ENCODE measurements around the gene MSANTD1.

MSANTD1 gene

GRCh38 chr4:3229964-3230363 lies 19.0 kb upstream of the MSANTD1 start:
- no peak for TF ChIP-seq CTCF (IDR thresholded peaks at IDR 0.05; ENCODE audit: insufficient read depth, low read length)
- TF ChIP-seq REST (IDR thresholded peaks at IDR 0.05; ENCODE audit: insufficient replicate concordance, low read depth) = no peak
- TF ChIP-seq SPI1 (IDR thresholded peaks at IDR 0.05; ENCODE audit: borderline replicate concordance, low read depth) = no peak
- no peak for TF ChIP-seq GABPA (IDR thresholded peaks at IDR 0.05; ENCODE audit: low read depth)
- TF ChIP-seq POLR2AphosphoS5 (IDR thresholded peaks at IDR 0.05; ENCODE audit: low read depth) = no peak
- Histone ChIP-seq H3K27me3 (ENCODE audit: insufficient read depth, poor library complexity, severe bottlenecking) (no peaks in the 10 kb centered on the region), H3K4me3 (replicated peaks; ENCODE audit: insufficient read depth, low read length) (no peak overlapping the region), H3K27ac (replicated peaks) (no peak overlapping the region)
- no peak for DNase-seq (ENCODE audit: low read depth in 1 of 2, low spot score in 1 of 2)

GRCh38 chr4:3231471-3231870 lies 17.5 kb upstream of the MSANTD1 start:
- Histone ChIP-seq H3K27ac (replicated peaks) (no peak overlapping the region), H3K27me3 (ENCODE audit: insufficient read depth, poor library complexity, severe bottlenecking) (no peaks in the 10 kb centered on the region), H3K4me3 (replicated peaks; ENCODE audit: insufficient read depth, low read length) (no peak overlapping the region)
- no peak for DNase-seq (ENCODE audit: low read depth in 1 of 2, low spot score in 1 of 2)
- TF ChIP-seq POLR2AphosphoS5 (IDR thresholded peaks at IDR 0.05; ENCODE audit: low read depth) (no peak), GABPA (IDR thresholded peaks at IDR 0.05; ENCODE audit: low read depth) (no peak), REST (IDR thresholded peaks at IDR 0.05; ENCODE audit: insufficient replicate concordance, low read depth) (no peak), CTCF (IDR thresholded peaks at IDR 0.05; ENCODE audit: insufficient read depth, low read length) (no peak)

GRCh38 chr4:3232001-3232400 lies 17.0 kb upstream of the MSANTD1 start:
- no peak for TF ChIP-seq POLR2AphosphoS5 (IDR thresholded peaks at IDR 0.05; ENCODE audit: low read depth)
- TF ChIP-seq GABPA (IDR thresholded peaks at IDR 0.05; ENCODE audit: low read depth) = no peak
- TF ChIP-seq CTCF (IDR thresholded peaks at IDR 0.05; ENCODE audit: insufficient read depth, low read length) = no peak
- no peak for TF ChIP-seq REST (IDR thresholded peaks at IDR 0.05; ENCODE audit: insufficient replicate concordance, low read depth)
- TF ChIP-seq SPI1 (IDR thresholded peaks at IDR 0.05; ENCODE audit: borderline replicate concordance, low read depth) = no peak
- DNase-seq (ENCODE audit: low read depth in 1 of 2, low spot score in 1 of 2) = no peak
- Histone ChIP-seq H3K27ac (replicated peaks) (no peak overlapping the region), H3K4me3 (replicated peaks; ENCODE audit: insufficient read depth, low read length) (no peak overlapping the region), H3K27me3 (ENCODE audit: insufficient read depth, poor library complexity, severe bottlenecking) (no peaks in the 10 kb centered on the region)

All from HL-60 (cell line).